Ascending aorta (tissue), 2 donors: ENCODE measurements around the gene GABRB1. TPM values are rescaled to one million over a fixed set of nuclear protein-coding genes. Genes with fewer than 3 reads are reported as not detected.

ENCODE experiments used
- DNase-seq, 2 donors: peaks; one replicate each; pipeline ENCODE4 v3.0.0-alpha.2; 2019; ENCODE audit warnings: low spot score in 2 of 2
- H3K27ac ChIP-seq, 2 donors: fragments of 200-600 bp; sonication (generic); one replicate each; pipeline ENCODE4 v1.5.1; 2016 to 2017; ENCODE audit warnings: mild to moderate bottlenecking in 1 of 2
- H3K27me3 ChIP-seq: fragments of 200-600 bp; sonication (generic); one replicate; pipeline ENCODE4 v1.5.1; 2017
- H3K36me3 ChIP-seq, 2 donors: fragments of 200-600 bp; sonication (generic); one replicate each; pipeline ENCODE4 v1.5.1; 2016
- H3K4me1 ChIP-seq, 2 donors: fragments of 200-600 bp; sonication (generic); one replicate each; pipeline ENCODE4 v1.5.1; 2016 to 2017; ENCODE audit warnings: mild to moderate bottlenecking in 1 of 2
- H3K4me3 ChIP-seq, 2 donors: fragments of 200-600 bp; sonication (generic); one replicate each; pipeline ENCODE4 v1.5.1; 2016 to 2017; ENCODE audit warnings: mild to moderate bottlenecking in 1 of 2
- H3K9me3 ChIP-seq, 2 donors: fragments of 200-600 bp; sonication (generic); one replicate each; pipeline ENCODE4 v1.5.1; 2016
- CTCF ChIP-seq, 3 experiments: fragments of 200-600 bp in 2 of 3; fragments of 450-650 bp in 1 of 3; sonication (generic) in 2 of 3; IDR thresholded peaks; one replicate each; pipeline ENCODE4 v1.5.1; 2016 to 2019; ENCODE audit warnings: antibody characterized with exemption in 3 of 3, mild to moderate bottlenecking in 1 of 3, moderate library complexity in 1 of 3
- intact Hi-C: fragments of 100-400 bp; cut with DNase I; formaldehyde crosslinking; loops from one replicate; pipeline ENCODE4 v1.15.1; 2023
- total RNA-seq: library from RNA; depleted of rRNA; stranded (reverse); fragments of >200 nt; gene quantifications from one replicate; pipeline ENCODE4 v1.1.0, GENCODE V29; 2016

GABRB1 gene
- total RNA-seq, 1 donor from 2014 or later = 0.53 TPM

GRCh38 chr4:47167081-47168035, 136.0 kb downstream of the GABRB1 start:
- Histone ChIP-seq H3K27ac (no peak overlapping the region), H3K36me3 (no peaks in the 10 kb centered on the region), H3K4me3 (no peak overlapping the region), H3K9me3 (no peaks in the 10 kb centered on the region), H3K27me3 (no peaks in the 10 kb centered on the region), H3K4me1 (no peaks in the 10 kb centered on the region)
- intact Hi-C loops = no loop called here
- TF ChIP-seq CTCF (IDR thresholded peaks at IDR 0.05) = no peak
- DNase-seq = no peak

- Histone ChIP-seq H3K27ac (no peak overlapping the region), H3K36me3 (no peaks in the 10 kb centered on the region), H3K27me3 (no peaks in the 10 kb centered on the region), H3K4me3 (no peak overlapping the region), H3K4me1 (no peaks in the 10 kb centered on the region), H3K9me3 (no peaks in the 10 kb centered on the region)
- no peak for TF ChIP-seq CTCF (IDR thresholded peaks at IDR 0.05)
- intact Hi-C loops = no loop called here
- DNase-seq = no peak
Measured at GRCh38 chr4:47184083-47184482, 152.7 kb downstream of the GABRB1 start.

GRCh38 chr4:47185761-47186160, 154.4 kb downstream of the GABRB1 start:
- TF ChIP-seq CTCF (IDR thresholded peaks at IDR 0.05) = no peak
- H3K27ac ChIP-seq = no peak overlapping the region
- H3K27me3 ChIP-seq = no peaks in the 10 kb centered on the region
- no peaks in the 10 kb centered on the region for H3K36me3 ChIP-seq
- H3K9me3 ChIP-seq = no peaks in the 10 kb centered on the region
- no peak overlapping the region for H3K4me3 ChIP-seq
- intact Hi-C loops = no loop called here
- no peaks in the 10 kb centered on the region for H3K4me1 ChIP-seq
- DNase-seq = no peak

- TF ChIP-seq CTCF (IDR thresholded peaks at IDR 0.05) = no peak
- no peaks in the 10 kb centered on the region for H3K9me3 ChIP-seq
- H3K27ac ChIP-seq = no peak overlapping the region
- no peaks in the 10 kb centered on the region for H3K27me3 ChIP-seq
- H3K4me1 ChIP-seq = no peaks in the 10 kb centered on the region
- intact Hi-C loops = no loop called here
- no peak overlapping the region for H3K4me3 ChIP-seq
- H3K36me3 ChIP-seq = no peaks in the 10 kb centered on the region
- DNase-seq = no peak
Measured at GRCh38 chr4:47187608-47188007, 156.2 kb downstream of the GABRB1 start.

- DNase-seq = no peak
- no peak for TF ChIP-seq CTCF (IDR thresholded peaks at IDR 0.05)
- Histone ChIP-seq H3K4me3 (no peak overlapping the region), H3K4me1 (no peaks in the 10 kb centered on the region), H3K36me3 (no peaks in the 10 kb centered on the region), H3K27me3 (no peaks in the 10 kb centered on the region), H3K27ac (no peak overlapping the region), H3K9me3 (no peaks in the 10 kb centered on the region)
- intact Hi-C loops = no loop called here
Measured at GRCh38 chr4:47193179-47193578, 161.8 kb downstream of the GABRB1 start.
